ENCODE results near the gene PLEKHM1. TPM values are rescaled to one million over a fixed set of nuclear protein-coding genes. Genes with fewer than 3 reads are reported as not detected.

PLEKHM1 gene
- total RNA-seq, 2 experiments from 2014 or later, result 108 to 118 TPM

DNA sequence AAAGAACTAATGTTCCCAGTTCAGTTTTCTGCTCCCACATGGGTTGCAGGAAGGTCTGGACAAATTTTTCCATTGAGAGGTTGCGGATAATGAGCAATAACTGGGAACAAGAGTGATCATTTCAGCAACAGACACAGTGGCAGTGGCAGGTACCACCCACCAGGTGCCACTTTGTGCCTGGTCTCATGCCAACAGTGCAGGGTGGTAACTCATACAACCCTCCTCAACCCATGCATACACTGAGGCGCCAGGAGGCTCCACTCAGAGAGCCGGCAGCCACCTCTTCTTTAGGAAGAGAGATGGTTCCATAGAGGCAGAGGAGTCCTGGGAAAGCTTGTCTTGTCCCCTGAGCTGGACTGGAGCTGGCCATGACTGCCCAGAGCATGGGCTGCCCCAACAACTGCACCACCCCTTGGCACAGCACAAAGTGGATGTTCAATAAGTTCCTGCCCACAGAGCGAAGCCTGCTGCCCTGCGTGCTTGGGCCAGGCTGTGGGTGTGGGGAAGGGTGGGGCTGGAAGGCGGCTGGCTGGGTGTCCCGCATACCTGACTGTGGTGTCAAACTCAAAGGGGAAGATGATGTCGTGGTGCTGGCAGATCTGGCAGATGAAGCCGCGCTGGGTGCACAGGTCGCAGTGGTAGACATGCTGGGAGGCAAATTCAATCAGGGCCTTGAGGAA, 51.5 kb downstream of the PLEKHM1 start:
- ATAC-seq (ENCODE audit: poor library complexity), result no peak
- intact Hi-C loops (cut with DNase I, micrococcal nuclease), result no loop called here

DNA sequence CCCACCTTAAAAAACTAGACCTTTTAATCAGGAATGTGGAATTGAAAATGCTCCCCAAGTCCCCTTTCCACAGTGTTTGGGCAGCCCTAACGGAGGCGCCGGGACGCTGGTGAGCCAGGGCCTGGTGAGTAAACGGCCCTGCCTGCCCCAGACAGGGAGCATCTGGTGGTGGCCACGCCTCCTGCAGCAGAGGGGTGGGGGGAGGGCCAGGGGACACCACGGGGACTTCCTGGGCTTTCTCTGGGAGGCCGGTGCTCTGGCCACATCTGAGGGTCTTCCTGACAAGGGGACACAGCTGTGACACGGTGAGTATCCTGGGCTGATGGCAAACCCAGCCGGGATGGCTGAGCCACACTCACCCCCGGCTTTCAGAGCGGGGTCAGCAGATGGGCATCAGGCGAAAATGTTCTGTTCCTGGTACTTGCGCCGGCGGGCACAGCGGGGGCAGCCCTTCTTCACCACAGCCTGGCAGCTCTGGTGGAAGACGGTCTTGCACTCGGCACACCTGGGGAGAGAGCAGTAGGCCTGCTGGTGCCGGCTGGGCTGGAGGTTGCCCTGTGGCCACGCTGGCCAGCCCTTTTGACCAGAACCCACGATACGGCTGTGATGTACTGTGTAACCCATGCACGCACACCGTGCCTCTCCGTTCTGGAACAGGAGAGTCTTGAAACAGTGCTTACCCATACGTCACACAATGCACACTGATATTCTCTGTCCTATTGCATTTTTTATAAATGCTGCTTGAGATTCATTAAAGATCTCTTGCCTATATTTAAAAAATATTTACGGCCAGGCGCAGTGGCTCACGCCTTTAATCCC, 52.8 kb downstream of the PLEKHM1 start:
- Mint-ChIP-seq H3K27ac (no peak overlapping the region), H3K36me3 (ENCODE audit: low read depth) (peaks cover 28% of the 10 kb centered on the region), H3K4me1 (ENCODE audit: low read depth) (no peaks in the 10 kb centered on the region), H3K27me3 (no peaks in the 10 kb centered on the region), H3K9me3 (no peaks in the 10 kb centered on the region), H3K4me3 (no peak overlapping the region)
- Histone ChIP-seq H3K4me3 (ENCODE audit: low read length) (no peak overlapping the region), H3K4me1 (ENCODE audit: insufficient read depth, low read length) (peaks cover 15% of the 10 kb centered on the region), H3K27ac (ENCODE audit: low read depth in 1 of 2, low read length in 2 of 2) (no peak overlapping the region), H3K36me3 (ENCODE audit: insufficient read depth, low read length) (peaks cover 25% of the 10 kb centered on the region), H3K27me3 (ENCODE audit: control insufficient read depth in 1 of 2, insufficient read depth in 2 of 2, low read length in 2 of 2) (no peaks in the 10 kb centered on the region), H3K9me3 (ENCODE audit: control insufficient read depth in 1 of 2, insufficient read depth in 1 of 2, low read length in 2 of 2) (no peaks in the 10 kb centered on the region)
- TF ChIP-seq, protein P1, sequence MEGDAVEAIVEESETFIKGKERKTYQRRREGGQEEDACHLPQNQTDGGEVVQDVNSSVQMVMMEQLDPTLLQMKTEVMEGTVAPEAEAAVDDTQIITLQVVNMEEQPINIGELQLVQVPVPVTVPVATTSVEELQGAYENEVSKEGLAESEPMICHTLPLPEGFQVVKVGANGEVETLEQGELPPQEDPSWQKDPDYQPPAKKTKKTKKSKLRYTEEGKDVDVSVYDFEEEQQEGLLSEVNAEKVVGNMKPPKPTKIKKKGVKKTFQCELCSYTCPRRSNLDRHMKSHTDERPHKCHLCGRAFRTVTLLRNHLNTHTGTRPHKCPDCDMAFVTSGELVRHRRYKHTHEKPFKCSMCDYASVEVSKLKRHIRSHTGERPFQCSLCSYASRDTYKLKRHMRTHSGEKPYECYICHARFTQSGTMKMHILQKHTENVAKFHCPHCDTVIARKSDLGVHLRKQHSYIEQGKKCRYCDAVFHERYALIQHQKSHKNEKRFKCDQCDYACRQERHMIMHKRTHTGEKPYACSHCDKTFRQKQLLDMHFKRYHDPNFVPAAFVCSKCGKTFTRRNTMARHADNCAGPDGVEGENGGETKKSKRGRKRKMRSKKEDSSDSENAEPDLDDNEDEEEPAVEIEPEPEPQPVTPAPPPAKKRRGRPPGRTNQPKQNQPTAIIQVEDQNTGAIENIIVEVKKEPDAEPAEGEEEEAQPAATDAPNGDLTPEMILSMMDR (IDR thresholded peaks at IDR 0.05), result no peak
- ChIA-PET POLR2A (no interaction called here), CTCF (no interaction called here)
- ATAC-seq (ENCODE audit: poor library complexity) (no peak), DNase-seq (no peak)
- intact Hi-C loops (cut with DNase I, micrococcal nuclease), result no loop called here

More for the DNA sequence above, 51.5 kb downstream of the PLEKHM1 start:
- H3K9me3 Mint-ChIP-seq, result no peaks in the 10 kb centered on the region
- H3K27me3 Mint-ChIP-seq, result no peaks in the 10 kb centered on the region
- H3K4me3 Mint-ChIP-seq, result no peak overlapping the region
- DNase-seq, result no peak
- ChIA-PET POLR2A (no interaction called here), CTCF (no interaction called here)
- H3K27me3 ChIP-seq (ENCODE audit: control insufficient read depth in 1 of 2, insufficient read depth in 2 of 2, low read length in 2 of 2), result no peaks in the 10 kb centered on the region
- TF ChIP-seq, protein P1 (IDR thresholded peaks at IDR 0.05), result no peak
- H3K4me3 ChIP-seq (ENCODE audit: low read length), result no peak overlapping the region
- H3K36me3 ChIP-seq (ENCODE audit: insufficient read depth, low read length), result peaks cover 25% of the 10 kb centered on the region
- H3K36me3 Mint-ChIP-seq (ENCODE audit: low read depth), result peaks cover 28% of the 10 kb centered on the region
- no peaks in the 10 kb centered on the region for H3K9me3 ChIP-seq (ENCODE audit: control insufficient read depth in 1 of 2, insufficient read depth in 1 of 2, low read length in 2 of 2)
- H3K4me1 Mint-ChIP-seq (ENCODE audit: low read depth), result no peaks in the 10 kb centered on the region
- peaks cover 8% of the 10 kb centered on the region for H3K4me1 ChIP-seq (ENCODE audit: insufficient read depth, low read length)
- H3K27ac ChIP-seq (ENCODE audit: low read depth in 1 of 2, low read length in 2 of 2), result no peak overlapping the region
- no peak overlapping the region for H3K27ac Mint-ChIP-seq

DNA sequence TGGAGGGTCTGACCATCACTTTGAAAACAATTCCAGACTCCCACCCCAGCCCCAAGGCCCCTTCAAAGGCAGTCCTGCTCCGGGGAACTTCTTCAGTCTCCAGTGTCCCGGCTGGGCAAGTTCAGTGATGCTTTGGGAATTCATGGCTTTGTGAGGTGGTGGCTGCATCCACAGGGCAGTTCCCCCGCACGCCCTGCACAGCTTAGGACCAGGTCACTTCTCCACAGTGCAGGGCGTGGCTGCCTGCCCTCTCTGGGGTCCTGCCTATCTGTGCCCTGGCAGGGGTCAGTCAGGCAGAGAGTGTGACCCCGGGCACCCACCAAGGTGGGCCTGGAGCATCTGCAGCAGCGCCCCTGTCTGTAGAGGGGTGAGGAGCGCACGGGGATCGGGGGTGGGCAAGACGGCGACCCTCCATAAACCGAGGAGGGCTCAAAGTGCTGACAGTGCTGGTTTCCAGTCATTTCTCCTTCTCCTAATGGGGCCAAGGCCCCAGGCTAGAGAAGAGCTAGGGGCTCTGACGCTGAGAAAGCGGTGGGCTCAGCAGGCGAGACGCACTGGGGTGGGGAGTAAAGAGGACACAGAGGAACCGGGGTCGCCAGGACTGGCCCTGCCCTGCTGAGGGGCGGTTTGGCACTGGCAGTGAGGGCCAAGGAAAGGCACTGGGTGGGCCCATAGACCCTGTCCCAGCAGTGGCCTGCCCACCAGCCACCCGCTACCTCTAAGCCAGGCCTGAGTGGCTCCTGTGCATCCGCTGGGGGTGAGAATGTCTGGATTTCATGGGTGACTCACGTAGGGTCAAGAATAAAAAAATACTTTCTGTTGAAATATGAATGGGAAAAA, 53.7 kb downstream of the PLEKHM1 start:
- no peaks in the 10 kb centered on the region for H3K9me3 Mint-ChIP-seq
- DNase-seq (no peak), ATAC-seq (ENCODE audit: poor library complexity) (no peak)
- no peak overlapping the region for H3K4me3 ChIP-seq (ENCODE audit: low read length)
- H3K4me1 Mint-ChIP-seq (ENCODE audit: low read depth), result no peaks in the 10 kb centered on the region
- TF ChIP-seq, protein P1 (IDR thresholded peaks at IDR 0.05), result no peak
- no peak overlapping the region for H3K4me3 Mint-ChIP-seq
- no peak overlapping the region for H3K27ac ChIP-seq (ENCODE audit: low read depth in 1 of 2, low read length in 2 of 2)
- H3K4me1 ChIP-seq (ENCODE audit: insufficient read depth, low read length), result peaks cover 22% of the 10 kb centered on the region
- POLR2A ChIA-PET, result no interaction called here
- no peaks in the 10 kb centered on the region for H3K27me3 ChIP-seq (ENCODE audit: control insufficient read depth in 1 of 2, insufficient read depth in 2 of 2, low read length in 2 of 2)
- CTCF ChIA-PET, result no interaction called here
- H3K27me3 Mint-ChIP-seq, result no peaks in the 10 kb centered on the region
- intact Hi-C loops (cut with DNase I, micrococcal nuclease), result no loop called here
- peaks cover 25% of the 10 kb centered on the region for H3K36me3 ChIP-seq (ENCODE audit: insufficient read depth, low read length)
- H3K36me3 Mint-ChIP-seq (ENCODE audit: low read depth), result peaks cover 28% of the 10 kb centered on the region
- H3K9me3 ChIP-seq (ENCODE audit: control insufficient read depth in 1 of 2, insufficient read depth in 1 of 2, low read length in 2 of 2), result no peaks in the 10 kb centered on the region
- H3K27ac Mint-ChIP-seq, result no peak overlapping the region
